Stomach (tissue), 9 donors: ENCODE measurements around the gene RXFP4. TPM values are rescaled to one million over a fixed set of nuclear protein-coding genes. Genes with fewer than 3 reads are reported as not detected.

Source experiments
- DNase-seq, 2 donors: peaks; one replicate each; pipeline versions ENCODE4 v3.0.0 to v3.0.0-alpha.2; 2013 to 2019
- H3K27ac ChIP-seq, 5 donors: fragments of 200-600 bp in 4 of 5; sonication (generic) in 4 of 5; one replicate each; pipeline ENCODE4 v1.5.1; 2013 to 2019; ENCODE audit warnings: mild to moderate bottlenecking in 1 of 5, moderate library complexity in 1 of 5
- H3K27me3 ChIP-seq, 3 donors: fragments of 200-600 bp; sonication (generic); one replicate each; pipeline ENCODE4 v1.5.1; 2017 to 2019; ENCODE audit warnings: mixed run types in 1 of 3
- H3K36me3 ChIP-seq, 4 donors: fragments of 200-600 bp; sonication (generic); 1 replicate in 3 of 4; 2 replicates in 1 of 4; pipeline ENCODE4 v1.5.1; 2016 to 2019
- H3K4me1 ChIP-seq, 4 donors: fragments of 200-600 bp; sonication (generic); one replicate each; pipeline ENCODE4 v1.5.1; 2016 to 2019
- H3K4me3 ChIP-seq, 4 donors: fragments of 200-600 bp; sonication (generic) in 3 of 4; one replicate each; pipeline ENCODE4 v1.5.1; 2016 to 2019; ENCODE audit warnings: mild to moderate bottlenecking in 1 of 4
- H3K9me3 ChIP-seq, 4 donors: fragments of 200-600 bp; sonication (generic); one replicate each; pipeline ENCODE4 v1.5.1; 2016 to 2019
- CTCF ChIP-seq, 7 experiments: fragments of 450-650 bp in 4 of 7; fragments of 200-600 bp in 3 of 7; sonication (generic) in 3 of 7; IDR thresholded peaks; one replicate each; pipeline ENCODE4 v1.5.1; 2016 to 2019; ENCODE audit warnings: antibody characterized with exemption in 7 of 7, control low read depth in 2 of 7, mild to moderate bottlenecking in 1 of 7
- EP300 ChIP-seq: sonication (generic); formaldehyde crosslinking; IDR thresholded peaks from one replicate; pipeline ENCODE4 v1.6.1; 2017; ENCODE audit warnings: antibody characterized with exemption
- POLR2A ChIP-seq, 4 donors: fragments of 450-650 bp; IDR thresholded peaks; one replicate each; pipeline ENCODE4 v1.6.1; 2016; ENCODE audit warnings: antibody characterized with exemption in 4 of 4, control low read depth in 2 of 4, mild to moderate bottlenecking in 1 of 4, moderate library complexity in 1 of 4
- POLR2AphosphoS5 ChIP-seq, 3 donors: sonication (generic); formaldehyde crosslinking; IDR thresholded peaks; one replicate each; pipeline ENCODE4 v1.6.1; 2016; ENCODE audit warnings: antibody characterized with exemption in 3 of 3
- WGBS, 5 donors: extraction: QIAGEN DNeasy Blood & Tissue Kit in 3 of 5; methylation state at CpG; one replicate each; pipeline versions ENCODE4 v1.1.5 to v1.1.7; 2013 to 2018; 5-methylcytosine and 5-hydroxymethylcytosine counted together
- intact Hi-C: fragments of 100-400 bp; cut with DNase I; formaldehyde crosslinking; loops from one replicate; pipeline ENCODE4 v1.15.1; 2023; ENCODE audit warnings: low total_unique reads
- polyA plus RNA-seq, 3 donors: library from polyadenylated mRNA; stranded (reverse); fragments of 200-250 nt; gene quantifications; one replicate each; pipeline ENCODE4 v1.2.3, GENCODE V29; 2013
- total RNA-seq, 5 donors: library from RNA; depleted of rRNA; stranded (reverse); fragments of >200 nt; gene quantifications; one replicate each; pipeline versions ENCODE4 v1.1.0 to v1.2.3, GENCODE V29; 2014 to 2016
- donor health status: healthy with polysubstance abuse.
- donor health status: Bipolar disorder and iron deficiency.
- donor health status: healthy.

RXFP4 gene
- total and polyA plus RNA-seq, 8 donors: 50.4 TPM; not detected in 7

- Histone ChIP-seq H3K9me3 (no peaks in the 10 kb centered on the region), H3K4me1 (peaks cover 53 to 94% (median 67%) of the 10 kb centered on the region in 4 donors), H3K4me3 (no peak overlapping the region), H3K27me3 (no peaks in the 10 kb centered on the region), H3K27ac (peak overlapping the region in 4 of 5 donors; percentile 76 to 98 (median 87)), H3K36me3 (peaks cover 60 to 91% (median 87%) of the 10 kb centered on the region in 4 donors)
- TF ChIP-seq POLR2A (IDR thresholded peaks at IDR 0.05): no peak
- no peak for TF ChIP-seq EP300
- TF ChIP-seq POLR2AphosphoS5 (IDR thresholded peaks at IDR 0.05): no peak
- no peak for TF ChIP-seq CTCF (IDR thresholded peaks at IDR 0.05)
- WGBS, 5 donors: 67 to 78% (median 75%) methylated on average over 9 of the region's 9 CpGs
- intact Hi-C loops: no loop called here
- no peak for DNase-seq
Observed at GRCh38 chr1:155966135-155966534, 24.7 kb downstream of the RXFP4 start.

- WGBS, 5 donors: 47 to 54% (median 51%) methylated on average over 5 to 7 of the region's 7 CpGs
- no peak for DNase-seq
- intact Hi-C loops: no loop called here
- Histone ChIP-seq H3K27me3 (no peaks in the 10 kb centered on the region), H3K36me3 (peaks cover 56 to 84% (median 81%) of the 10 kb centered on the region in 4 donors), H3K4me1 (peaks cover 59 to 94% (median 71%) of the 10 kb centered on the region in 4 donors), H3K4me3 (peak overlapping the region in 1 of 4 donors; percentile 34), H3K9me3 (no peaks in the 10 kb centered on the region), H3K27ac (peak overlapping the region in 4 of 5 donors; percentile 76 to 98 (median 87))
- TF ChIP-seq CTCF (IDR thresholded peaks at IDR 0.05) (no peak), POLR2A (IDR thresholded peaks at IDR 0.05) (no peak), EP300 (no peak), POLR2AphosphoS5 (IDR thresholded peaks at IDR 0.05) (no peak)
Observed at GRCh38 chr1:155966750-155967149, 25.3 kb downstream of the RXFP4 start.

- 23 to 35% (median 27%) methylated on average over 13 of the region's 13 CpGs for WGBS, 5 donors
- intact Hi-C loops: no loop called here
Observed at GRCh38 chr1:155967341-155968050, 26.1 kb downstream of the RXFP4 start.

GRCh38 chr1:155968051-155968400 lies 26.6 kb downstream of the RXFP4 start:
- peaks cover 58 to 94% (median 70%) of the 10 kb centered on the region in 4 donors for H3K4me1 ChIP-seq

More at GRCh38 chr1:155967341-155968050, 26.1 kb downstream of the RXFP4 start:
- TF ChIP-seq EP300 (no peak), POLR2A (IDR thresholded peaks at IDR 0.05) (no peak), CTCF (IDR thresholded peaks at IDR 0.05) (no peak), POLR2AphosphoS5 (IDR thresholded peaks at IDR 0.05) (no peak)
- H3K27me3 ChIP-seq: no peaks in the 10 kb centered on the region
- peaks cover 48 to 83% (median 73%) of the 10 kb centered on the region in 4 donors for H3K36me3 ChIP-seq
- peak overlapping the region in 1 of 4 donors; percentile 34 for H3K4me3 ChIP-seq
- peak overlapping the region; percentile 45 to 98 (median 81) for H3K27ac ChIP-seq
- peaks cover 62 to 94% (median 70%) of the 10 kb centered on the region in 4 donors for H3K4me1 ChIP-seq
- DNase-seq: peak in 1 of 2 donors; percentile 71
- H3K9me3 ChIP-seq: no peaks in the 10 kb centered on the region

More at GRCh38 chr1:155968051-155968400, 26.6 kb downstream of the RXFP4 start:
- peaks cover 43 to 82% (median 70%) of the 10 kb centered on the region in 4 donors for H3K36me3 ChIP-seq
- no peak overlapping the region for H3K4me3 ChIP-seq
- TF ChIP-seq POLR2A (IDR thresholded peaks at IDR 0.05) (no peak), EP300 (no peak), POLR2AphosphoS5 (IDR thresholded peaks at IDR 0.05) (no peak), CTCF (IDR thresholded peaks at IDR 0.05) (no peak)
- no peaks in the 10 kb centered on the region for H3K27me3 ChIP-seq
- H3K27ac ChIP-seq: peak overlapping the region; percentile 45 to 98 (median 81)
- no peak for DNase-seq
- 74 to 84% (median 75%) methylated on average over 7 of the region's 7 CpGs for WGBS, 5 donors
- intact Hi-C loops: no loop called here
- no peaks in the 10 kb centered on the region for H3K9me3 ChIP-seq
